GM21360 (cell line): ENCODE measurements around the gene TANGO2.

ENCODE experiments used
- ATAC-seq: cut with Tn5 transposase; IDR thresholded peaks from one replicate; pipeline ENCODE4 v1.9.1; 2021; ENCODE audit warnings: mild to moderate bottlenecking, moderate library complexity; ENCODE audit not compliant: unreplicated experiment

TANGO2 gene

GRCh38 chr22:20020533-20021195 lies at the start of gene TANGO2:
Gene TANGO2, plus strand, starts transcription at chr22:20021110. Its CDS starts 15,689 bp downstream, at chr22:20036799.
- ATAC-seq: peak; percentile 63

- ATAC-seq: no peak
Observed at GRCh38 chr22:19971276-19972124, 49.4 kb upstream of the TANGO2 start.

GRCh38 chr22:19972251-19972650 lies 48.7 kb upstream of the TANGO2 start:
- no peak for ATAC-seq

GRCh38 chr22:19972652-19973550 lies 48.0 kb upstream of the TANGO2 start:
- ATAC-seq: no peak

GRCh38 chr22:19973551-19974267 lies 47.2 kb upstream of the TANGO2 start:
- ATAC-seq: no peak

- ATAC-seq: no peak
Observed at GRCh38 chr22:19974268-19974861, 46.5 kb upstream of the TANGO2 start.

GRCh38 chr22:19974935-19975706 lies 45.8 kb upstream of the TANGO2 start:
- ATAC-seq: no peak

GRCh38 chr22:19975707-19976035 lies 45.2 kb upstream of the TANGO2 start:
- ATAC-seq: no peak

- ATAC-seq: no peak
Observed at GRCh38 chr22:19976671-19977070, 44.2 kb upstream of the TANGO2 start.

GRCh38 chr22:19977296-19978243 lies 43.3 kb upstream of the TANGO2 start:
- ATAC-seq: no peak

GRCh38 chr22:19978748-19979147 lies 42.2 kb upstream of the TANGO2 start:
- ATAC-seq: no peak

- no peak for ATAC-seq
Observed at GRCh38 chr22:19979712-19980493, 41.0 kb upstream of the TANGO2 start.

GRCh38 chr22:19980766-19981165 lies 40.1 kb upstream of the TANGO2 start:
- no peak for ATAC-seq

GRCh38 chr22:19981171-19981960 lies 39.5 kb upstream of the TANGO2 start:
- no peak for ATAC-seq

- no peak for ATAC-seq
Observed at GRCh38 chr22:19981961-19982920, 38.7 kb upstream of the TANGO2 start.
